H54 (cell line): ENCODE data around the gene RBM14.

Source experiments
- DNase-seq: peaks from one replicate; pipeline ENCODE4 v3.0.0; 2011; ENCODE audit warnings: low spot score, mixed read lengths; ENCODE audit not compliant: insufficient read length
- FAIRE-seq: peaks from 3 replicates; lab custom pipeline; 2011; peaks lifted over from hg19 to GRCh38; lab: Jason Lieb, UNC
- POLR2A ChIP-seq: IDR thresholded peaks from 2 replicates; pipeline ENCODE4 v1.6.1; 2011; ENCODE audit warnings: low read depth, mild to moderate bottlenecking, low read length

Gene RBM14

GRCh38 chr11:66665369-66665768 lies 48.9 kb downstream of the RBM14 start:
- TF ChIP-seq POLR2A: no peak
- no peak for DNase-seq
- FAIRE-seq: no peak

- FAIRE-seq: no peak
- DNase-seq: no peak
- no peak for TF ChIP-seq POLR2A
Measured at GRCh38 chr11:66670816-66671215, 54.4 kb downstream of the RBM14 start.

DNA sequence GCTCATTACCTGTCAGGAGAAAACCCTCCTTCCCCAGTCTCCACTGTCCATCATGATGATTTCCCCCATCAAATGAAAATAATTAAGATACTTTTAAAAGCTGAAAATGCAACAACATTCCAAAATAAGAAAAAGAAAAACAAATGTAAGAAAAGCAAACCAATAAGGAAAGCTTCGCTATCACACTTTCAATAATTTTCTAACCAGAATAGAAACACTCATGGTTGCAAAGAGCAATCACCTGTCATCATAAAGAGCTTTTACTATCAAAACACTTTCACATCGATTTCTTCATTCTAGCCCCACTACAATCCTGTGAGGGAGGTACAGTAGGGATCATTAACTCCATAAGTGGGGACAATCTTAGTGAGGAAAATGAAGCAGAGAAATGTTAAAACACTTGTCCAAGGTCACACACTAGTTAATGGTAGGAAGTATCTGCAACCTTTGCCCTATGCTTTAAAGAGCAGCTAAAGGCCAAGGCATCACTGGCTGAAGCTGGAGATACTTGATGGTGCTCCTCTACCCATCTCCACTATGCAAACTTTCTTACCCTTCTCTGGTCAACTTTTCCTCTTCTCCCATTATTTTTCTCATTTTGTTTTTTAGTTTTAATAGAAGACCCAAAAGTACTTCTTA lies 58.7 kb downstream of the RBM14 start:
- no peak for FAIRE-seq
- no peak for TF ChIP-seq POLR2A
- no peak for DNase-seq

DNA sequence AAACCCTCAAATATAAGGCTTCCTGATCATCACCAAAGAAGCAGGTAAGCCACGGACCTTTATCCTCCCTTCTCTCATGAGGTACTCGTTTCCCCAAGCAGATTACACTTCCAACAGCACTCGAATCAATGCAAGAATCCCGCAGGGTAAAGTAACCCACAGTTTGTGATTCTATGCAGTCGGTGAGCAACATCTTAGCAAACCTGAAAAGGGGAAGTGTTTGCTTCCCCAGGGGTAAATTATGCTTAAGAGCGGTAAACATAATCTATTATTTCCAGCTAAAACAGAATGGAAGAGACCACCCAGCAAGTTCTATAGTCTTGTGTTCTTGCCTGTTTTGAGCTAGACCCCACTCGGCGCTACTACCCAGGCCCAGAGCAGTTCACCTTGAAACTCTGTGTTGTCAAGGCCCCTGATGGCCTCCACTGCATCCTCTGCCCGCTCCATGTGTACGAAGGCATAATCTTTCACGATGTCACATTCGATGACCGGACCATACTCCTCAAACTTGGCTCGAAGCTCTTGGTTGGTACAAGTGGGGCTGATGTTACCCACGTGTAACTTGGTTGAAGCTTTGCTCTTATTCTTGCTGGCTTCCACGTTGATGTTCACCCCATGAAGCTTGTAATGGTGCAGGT lies 60.0 kb downstream of the RBM14 start:
- no peak for TF ChIP-seq POLR2A
- DNase-seq: no peak
- no peak for FAIRE-seq
